NOMO-1 treated with dmso at 0.1 percent for 144 hours (cell line): ENCODE data around the gene CCDC88C.
"Not testable (repeated sequence)": the region's sequence is repeated elsewhere in the genome, so short reads cannot be mapped to it uniquely, and the experiment has no call there.

Experiments
- DNase-seq: peaks from one replicate; lab custom pipeline; 2025; ENCODE audit not compliant: unreplicated experiment; lab: John Stamatoyannopoulos, UW

CCDC88C gene

DNA sequence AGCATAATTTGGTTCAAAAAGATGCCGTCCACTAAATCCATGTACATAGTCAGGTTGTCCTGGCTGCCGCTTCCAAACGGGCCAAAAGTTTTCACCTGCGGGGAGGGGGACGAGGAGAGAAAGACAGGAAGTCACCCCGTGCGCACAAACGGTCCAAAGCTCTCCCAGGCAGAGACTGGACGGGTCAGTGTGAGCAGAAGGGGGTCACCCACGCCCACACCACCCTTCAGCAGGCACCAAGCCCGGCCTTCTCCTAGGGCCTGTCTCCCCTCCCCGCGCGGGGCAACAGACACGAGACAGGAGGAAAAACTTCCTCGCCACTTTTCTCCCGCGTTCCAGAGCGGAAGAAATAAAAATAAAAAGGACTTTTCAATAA, 888 bp downstream of the CCDC88C start:
- DNase-seq = no peak

DNA sequence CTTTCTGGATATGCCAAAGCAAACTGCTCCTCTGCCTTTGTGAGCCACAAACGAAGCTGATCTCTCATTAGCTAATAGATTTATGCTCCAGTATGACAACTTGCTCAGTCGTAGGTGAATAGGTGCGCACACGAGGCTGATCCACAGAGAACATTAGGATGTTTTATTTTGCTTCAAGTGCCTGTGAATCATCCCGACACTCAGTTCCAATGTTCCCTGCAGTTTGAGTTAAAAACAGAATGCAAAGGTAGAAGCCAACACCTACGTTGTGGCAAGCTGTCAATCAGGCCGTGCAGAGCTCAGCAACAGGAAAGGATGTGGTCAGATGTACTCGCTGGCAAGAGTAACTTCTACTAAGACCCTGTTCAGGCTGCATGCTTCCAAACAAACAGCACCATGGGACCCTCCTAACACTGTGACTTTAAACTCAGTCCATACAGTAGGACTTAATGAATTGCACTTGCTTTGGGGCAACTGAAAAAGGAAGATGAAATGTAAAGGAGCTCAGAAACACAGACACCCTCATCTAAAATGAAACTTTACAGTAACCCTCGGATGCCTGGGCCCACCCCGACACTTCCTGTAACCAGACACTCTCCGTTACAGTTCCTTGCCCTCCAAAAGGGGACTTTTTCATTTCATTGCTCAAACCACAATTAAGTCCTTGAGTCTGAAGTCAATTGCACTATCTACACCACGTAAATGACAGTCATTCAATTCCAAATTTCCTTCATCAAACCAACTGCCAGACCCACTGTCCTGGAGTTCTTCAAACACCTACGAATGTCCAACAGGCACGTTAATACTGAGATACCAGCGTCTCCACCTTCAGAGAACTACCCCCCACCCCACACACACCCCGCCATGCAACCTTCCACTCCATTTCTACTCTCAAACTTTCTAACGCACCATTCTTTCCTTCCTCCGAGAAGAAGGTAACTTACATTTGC, 1.6 kb downstream of the CCDC88C start:
- peak; percentile 19 for DNase-seq

GRCh38 chr14:91414475-91414833, 3.2 kb downstream of the CCDC88C start:
- DNase-seq = no peak

GRCh38 chr14:91413547-91414474, 3.8 kb downstream of the CCDC88C start:
- no peak for DNase-seq

- no peak for DNase-seq
Measured at GRCh38 chr14:91412939-91413338, 4.7 kb downstream of the CCDC88C start.

GRCh38 chr14:91410771-91411536, 6.7 kb downstream of the CCDC88C start:
- DNase-seq = no peak

GRCh38 chr14:91409928-91410718, 7.5 kb downstream of the CCDC88C start:
- no peak for DNase-seq

DNA sequence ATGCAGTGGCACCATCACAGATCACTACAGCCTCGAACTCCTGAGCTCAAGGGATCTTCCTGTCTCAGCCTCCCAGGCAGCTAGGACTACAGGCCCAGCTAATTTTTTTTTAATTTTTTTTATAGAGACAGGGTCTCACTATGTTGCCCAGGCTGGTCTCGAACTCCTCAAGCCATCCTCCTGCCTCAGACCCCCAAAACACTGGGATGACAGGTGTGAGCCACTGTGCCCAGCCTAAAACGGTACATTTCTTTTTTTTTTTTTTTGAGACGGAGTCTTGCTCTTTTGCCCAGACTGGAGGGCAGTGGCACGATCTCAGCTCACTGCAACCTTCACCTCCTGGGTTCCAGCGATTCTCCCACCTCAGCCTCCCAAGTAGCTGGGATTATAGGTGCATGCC, 8.4 kb downstream of the CCDC88C start:
- not testable (repeated sequence) for DNase-seq

DNA sequence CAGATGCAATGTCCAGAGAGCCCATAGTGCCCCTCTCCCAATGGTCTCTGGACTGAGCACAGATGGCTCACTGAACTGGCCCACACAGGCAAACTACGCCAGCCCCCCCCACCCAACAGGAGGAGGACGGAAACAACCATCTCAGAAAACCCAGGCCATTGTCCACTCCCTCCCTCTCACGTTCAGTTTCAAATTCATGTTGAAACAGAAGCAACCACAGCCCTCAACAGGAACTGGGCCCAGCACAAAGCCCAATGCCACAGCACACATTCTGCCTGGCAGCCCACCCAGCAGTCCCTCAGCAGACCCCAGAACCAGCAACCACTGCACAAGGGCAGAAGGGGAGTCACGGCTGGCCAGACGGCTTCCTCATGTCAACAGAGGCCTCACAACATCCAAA, 10.6 kb downstream of the CCDC88C start:
- no peak for DNase-seq

DNA sequence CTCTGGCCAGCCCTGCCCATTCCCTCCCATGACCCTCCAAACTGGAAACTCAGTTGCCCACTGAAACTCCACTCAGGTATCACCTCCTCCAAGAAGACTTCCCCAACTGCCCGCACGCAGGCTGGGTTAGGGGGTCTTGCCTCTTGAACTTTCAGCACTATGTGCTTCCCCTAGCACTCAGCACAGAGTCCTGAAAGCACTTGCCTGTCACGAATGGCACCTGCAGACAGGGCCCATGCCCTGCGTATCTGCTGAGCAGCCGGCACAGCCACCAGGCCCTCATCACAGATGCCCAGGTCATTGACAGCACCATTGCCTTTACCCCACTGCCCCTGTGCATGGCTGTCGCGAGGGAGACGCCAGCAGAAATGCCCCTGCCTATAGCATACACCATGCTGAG, 11.2 kb downstream of the CCDC88C start:
- DNase-seq = no peak

DNA sequence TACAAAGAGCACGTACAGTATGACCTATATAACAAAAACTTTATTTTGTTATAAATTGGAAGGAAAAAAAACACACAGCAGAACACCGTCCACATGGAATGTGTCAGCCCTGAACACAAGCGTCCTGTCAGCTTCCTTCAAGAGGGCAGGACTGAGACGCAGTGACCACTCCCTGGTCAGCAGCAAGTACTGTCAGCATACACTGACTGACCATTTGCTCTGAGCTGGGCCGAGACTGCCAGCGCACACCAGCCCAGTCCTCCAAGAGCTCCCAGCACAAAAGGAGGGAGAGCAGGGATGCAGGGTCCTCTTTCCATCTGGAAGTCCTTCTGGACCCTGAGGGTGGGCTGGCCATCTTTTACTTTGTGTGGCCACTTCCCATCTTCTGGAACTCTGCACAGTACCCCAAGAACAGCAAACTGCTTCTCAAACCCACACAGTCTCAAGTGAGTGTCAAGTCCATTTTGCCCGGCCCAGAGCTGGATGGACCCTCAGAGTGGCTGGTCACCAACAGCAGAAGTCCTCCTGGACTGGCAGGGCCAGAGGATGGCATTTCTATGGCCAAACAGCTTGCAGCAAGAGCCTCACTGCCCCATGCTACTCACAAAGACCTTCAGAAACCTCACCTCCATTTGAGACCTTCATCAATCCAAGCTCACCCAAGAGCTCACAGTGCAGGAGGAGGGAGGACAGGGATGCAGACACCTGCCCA, 11.7 kb downstream of the CCDC88C start:
- no peak for DNase-seq

- DNase-seq = no peak
Measured at GRCh38 chr14:91405241-91405721, 12.3 kb downstream of the CCDC88C start.

DNA sequence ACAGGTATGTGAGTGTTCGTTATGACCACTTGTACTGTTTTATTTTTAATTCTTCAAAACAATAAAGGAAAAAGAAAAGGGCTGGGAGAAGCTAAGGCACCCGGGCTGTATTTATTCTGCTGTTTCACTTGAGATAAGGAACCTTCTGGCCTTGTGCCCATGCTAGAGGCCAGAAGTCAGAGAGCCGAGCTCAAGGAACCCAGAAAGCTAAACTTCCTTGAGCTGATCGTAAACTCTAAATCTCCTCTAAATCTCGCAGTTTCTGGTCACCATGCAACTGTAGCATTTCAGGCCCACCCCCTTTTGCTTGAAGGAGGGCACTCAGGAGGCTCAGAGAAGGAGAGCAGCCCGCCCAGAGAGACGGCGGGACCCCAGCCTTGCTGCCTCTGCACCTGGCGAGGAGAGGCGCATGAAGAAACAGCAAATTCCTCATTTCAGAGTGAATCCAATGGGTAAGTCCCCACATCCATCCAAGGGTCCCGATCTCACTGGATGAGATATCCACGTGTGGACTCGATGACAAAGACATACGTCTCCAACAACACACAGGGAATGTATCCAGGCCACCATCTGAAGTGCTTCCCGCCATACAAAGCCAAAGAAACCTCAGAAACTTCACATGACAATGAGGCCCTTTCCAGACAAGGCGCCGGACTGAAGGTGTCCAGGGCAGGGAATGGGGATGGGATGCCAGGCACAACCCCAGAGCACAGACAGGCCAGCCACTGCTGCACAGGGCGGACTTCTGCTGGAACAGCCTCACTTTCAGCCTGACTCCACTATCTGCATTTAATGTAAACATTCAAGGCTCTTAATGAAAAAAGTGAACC, 14.6 kb downstream of the CCDC88C start:
- DNase-seq = no peak

DNA sequence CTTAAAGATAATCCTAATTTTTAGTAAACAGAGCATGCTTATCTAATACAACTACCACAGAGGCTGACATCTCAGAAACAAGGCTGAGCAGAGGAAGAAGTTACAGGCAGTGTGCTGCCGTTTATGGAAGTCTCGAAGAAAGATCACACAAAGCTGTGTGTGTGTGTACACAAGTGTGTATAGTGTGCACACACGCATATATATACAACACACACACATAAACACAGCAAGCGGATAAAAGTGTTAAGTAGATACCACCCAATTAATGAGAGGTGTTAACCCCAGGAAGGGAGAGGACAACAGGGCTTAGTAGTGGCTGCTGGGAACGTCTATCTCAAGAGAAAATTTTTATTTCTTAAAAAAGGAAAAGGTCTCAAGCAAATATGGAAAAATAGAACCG, 15.3 kb downstream of the CCDC88C start:
- DNase-seq = no peak

DNA sequence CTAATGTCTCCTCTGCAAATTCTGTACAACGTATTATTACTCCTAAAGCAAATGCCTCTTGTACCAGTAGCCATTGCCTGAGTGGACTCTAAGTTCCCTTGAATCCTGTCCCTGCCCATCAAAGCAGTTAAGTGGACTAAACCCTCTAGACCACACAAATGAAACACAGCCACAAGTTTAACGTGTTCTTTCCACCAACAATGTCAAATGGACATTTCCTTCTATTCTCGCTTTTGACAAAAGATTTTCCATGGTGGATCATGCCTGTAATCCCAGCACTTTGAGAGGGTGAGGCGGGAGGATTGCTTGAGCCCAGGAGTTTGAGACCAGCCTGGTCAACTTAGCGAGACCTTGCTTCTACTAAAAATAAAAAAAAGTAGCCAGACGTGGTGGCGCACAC, 15.9 kb downstream of the CCDC88C start:
- DNase-seq = no peak

GRCh38 chr14:91400696-91401095, 16.9 kb downstream of the CCDC88C start:
- no peak for DNase-seq

DNA sequence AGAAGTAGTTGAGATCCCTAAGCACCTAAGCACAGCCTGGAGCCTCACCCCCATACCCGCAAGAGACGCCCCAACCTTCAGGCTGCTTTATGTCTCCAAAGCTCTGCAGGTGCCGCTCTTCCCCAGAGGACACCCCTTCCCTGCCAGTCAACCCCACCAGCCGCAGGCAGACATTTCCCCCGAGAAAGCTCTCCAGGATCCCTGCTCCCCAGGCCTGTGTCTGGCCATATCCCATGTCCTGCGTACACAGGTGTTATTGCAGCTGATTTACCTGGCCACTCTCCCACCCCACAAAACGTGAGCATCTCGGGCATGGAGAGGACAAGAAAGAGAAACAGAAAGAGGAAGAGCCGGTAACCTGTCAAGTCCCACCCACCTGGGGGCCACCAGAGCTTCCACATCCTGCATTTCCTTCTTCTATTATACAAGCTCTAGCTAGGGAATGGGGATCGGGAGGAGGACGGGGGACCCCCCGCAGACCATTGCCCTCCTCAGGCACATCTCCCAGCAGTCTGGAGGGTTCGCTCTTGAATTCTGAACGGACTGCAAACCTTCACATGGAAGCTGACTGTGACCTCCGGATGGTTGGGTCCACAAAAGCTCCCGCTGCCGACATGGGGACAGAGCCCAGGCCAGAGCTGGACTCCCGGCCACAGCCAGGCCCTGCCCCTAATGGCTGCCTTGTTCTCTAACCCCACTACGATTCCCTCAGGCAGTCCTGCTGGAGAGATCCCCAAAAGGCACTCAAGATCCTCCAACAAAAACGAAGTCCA, 17.6 kb downstream of the CCDC88C start:
- no peak for DNase-seq

DNA sequence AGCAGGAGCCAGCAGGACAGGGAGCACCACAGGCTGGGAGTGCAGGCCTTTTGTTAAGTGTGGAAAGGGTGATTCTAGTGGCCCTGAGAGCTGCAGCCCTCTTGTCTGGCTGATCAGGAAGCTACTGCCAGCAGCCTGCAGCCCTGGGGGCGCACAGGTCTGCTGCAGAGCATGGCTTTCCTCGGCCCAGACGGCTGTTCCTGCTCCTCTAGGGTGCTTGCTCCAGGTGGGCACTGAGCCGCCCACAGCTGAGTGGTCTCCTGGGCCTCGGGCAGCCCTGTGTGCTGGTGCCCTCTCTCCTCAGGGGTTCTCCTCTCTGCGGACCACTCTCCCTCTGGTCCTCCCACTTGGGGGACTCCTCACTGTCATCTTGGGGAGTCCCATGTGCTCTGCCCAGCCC, 18.9 kb downstream of the CCDC88C start:
- no peak for DNase-seq
